HG02943 (cell line): ENCODE results near the gene PLPP1.
A peak's percentile ranks its signal among the peaks of the same experiment; 100 is the strongest.
"Not testable (repeated sequence)": the region's sequence is repeated elsewhere in the genome, so short reads cannot be mapped to it uniquely, and the experiment has no call there.

Experiments
- ATAC-seq: cut with Tn5 transposase; IDR thresholded peaks from one replicate; pipeline ENCODE4 v1.9.1; 2021; ENCODE audit warnings: mild to moderate bottlenecking, low read depth, moderate library complexity; ENCODE audit not compliant: unreplicated experiment

PLPP1 gene

DNA sequence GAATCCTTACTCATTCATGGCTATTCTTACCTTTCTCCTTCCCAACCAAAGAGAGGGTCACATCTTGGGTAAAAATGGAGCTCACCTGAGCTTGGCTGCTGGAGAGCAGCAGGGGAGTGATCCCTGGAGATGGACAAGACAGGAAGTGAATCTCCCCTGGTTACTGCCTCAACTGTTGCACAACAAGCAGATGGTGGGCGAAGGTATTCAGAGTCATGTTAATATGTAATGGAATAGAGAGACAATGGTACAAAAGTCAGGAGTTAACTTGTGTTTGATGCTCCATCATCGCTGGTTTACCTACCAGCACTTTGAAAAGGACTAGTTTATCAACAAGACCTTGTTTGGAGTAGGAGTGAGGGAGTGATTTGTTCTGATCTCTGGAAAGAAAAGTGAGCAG is 13.0 kb upstream of the PLPP1 start:
- ATAC-seq: no peak

DNA sequence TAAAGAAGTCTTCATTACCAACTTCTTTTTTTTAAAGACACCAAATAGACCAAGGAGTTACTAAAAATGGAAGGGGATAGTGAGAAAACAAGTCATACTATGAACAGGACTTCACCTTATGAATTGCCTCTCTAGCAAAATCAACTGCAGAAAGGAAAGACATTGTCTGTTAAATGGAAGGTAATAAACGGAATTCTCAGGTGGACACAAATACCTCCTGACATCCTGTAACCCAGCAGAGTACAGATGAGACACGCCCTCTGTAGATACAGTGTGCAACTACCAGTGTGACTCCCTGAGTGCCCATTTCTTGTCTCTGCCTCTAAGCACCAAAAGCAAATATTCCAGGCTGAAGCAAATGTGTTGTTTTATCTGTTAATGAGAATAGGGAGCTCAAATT is 12.2 kb upstream of the PLPP1 start:
- no peak for ATAC-seq

DNA sequence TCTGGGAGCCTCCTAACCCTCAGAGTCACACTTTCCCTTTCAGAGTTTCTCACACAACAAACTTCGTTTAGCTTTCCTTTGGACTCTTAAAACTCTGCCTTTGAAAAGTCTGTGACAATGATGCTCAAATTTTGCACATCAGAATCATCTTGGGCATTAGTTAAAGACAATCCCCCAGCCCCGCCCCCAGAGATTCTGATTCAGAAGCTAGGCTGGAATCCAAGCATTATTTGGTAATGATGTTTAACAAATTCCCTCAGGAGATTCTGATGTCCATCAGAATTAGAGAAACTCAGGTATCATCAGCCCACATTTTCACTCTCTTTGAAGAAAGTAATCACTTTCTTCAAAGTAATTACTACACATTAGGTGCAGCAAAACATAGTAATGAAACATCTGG is 9.6 kb upstream of the PLPP1 start:
- ATAC-seq: no peak

DNA sequence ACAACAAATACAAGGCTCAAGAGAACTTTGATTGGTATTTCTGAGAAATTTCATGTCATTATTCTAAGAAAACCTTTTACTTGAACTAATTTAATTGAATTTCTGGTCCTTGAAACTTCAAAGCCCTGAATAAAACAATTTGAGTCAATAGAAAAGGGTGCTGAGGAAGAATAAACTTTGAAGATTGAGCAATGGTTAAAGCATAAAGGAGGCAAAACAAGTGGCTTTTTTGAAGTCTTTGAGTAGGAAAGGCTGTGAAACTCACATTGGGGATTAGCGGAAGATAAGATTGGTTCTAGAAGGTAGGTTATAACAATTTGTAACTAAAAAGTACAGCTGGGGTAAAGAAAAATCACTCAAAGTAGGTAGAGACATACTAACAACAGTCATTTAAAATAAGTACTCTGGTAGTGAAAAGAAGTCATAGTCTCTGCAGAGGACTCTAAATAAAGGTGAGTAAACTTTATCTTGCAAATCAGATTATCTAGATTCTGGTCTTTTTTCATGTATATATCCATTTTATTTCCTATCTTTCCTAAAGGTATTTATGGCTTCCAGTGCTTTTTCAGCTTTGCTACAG is 6.4 kb upstream of the PLPP1 start:
- no peak for ATAC-seq

DNA sequence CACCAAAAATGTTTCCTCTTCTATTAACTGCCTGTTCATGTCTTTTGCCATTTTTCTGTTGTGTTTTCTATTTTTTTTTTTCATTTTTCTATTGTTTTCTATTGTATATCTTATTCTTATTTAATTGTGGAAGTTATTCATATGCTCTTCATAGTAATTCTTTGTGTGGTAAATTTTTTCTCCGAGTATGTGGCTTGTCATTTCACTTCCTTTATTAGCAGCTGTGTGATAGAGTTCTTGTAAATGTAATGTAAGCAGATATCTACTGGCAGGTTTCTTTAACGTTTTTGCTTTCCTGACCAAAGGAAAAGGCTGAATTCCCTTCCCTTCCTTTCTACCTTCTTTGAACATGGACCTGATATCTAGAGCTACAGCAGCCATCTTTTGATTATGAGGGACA is 5.8 kb upstream of the PLPP1 start:
- ATAC-seq: no peak

- no peak for ATAC-seq
Measured at GRCh38 chr5:55540024-55540423, 5.3 kb upstream of the PLPP1 start.

DNA sequence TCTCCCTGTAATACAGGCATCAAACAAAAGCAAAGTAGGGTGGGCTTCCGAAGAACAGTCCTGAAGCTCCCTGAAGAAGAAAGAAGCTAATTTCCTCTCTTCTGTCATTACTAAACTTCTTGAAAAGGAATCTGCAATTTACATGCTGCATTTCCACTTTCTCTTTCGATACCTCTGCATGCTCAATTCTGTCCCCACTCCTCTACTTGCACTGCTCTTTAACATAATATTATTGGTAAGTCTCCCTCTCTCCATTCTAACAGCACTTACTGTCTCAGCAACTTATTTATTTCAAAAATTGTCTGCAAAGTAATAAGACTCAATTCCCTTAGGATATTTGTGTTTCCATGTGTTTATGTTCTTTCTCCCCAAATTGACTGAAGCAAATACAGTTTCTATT is 3.9 kb upstream of the PLPP1 start:
- ATAC-seq: no peak

DNA sequence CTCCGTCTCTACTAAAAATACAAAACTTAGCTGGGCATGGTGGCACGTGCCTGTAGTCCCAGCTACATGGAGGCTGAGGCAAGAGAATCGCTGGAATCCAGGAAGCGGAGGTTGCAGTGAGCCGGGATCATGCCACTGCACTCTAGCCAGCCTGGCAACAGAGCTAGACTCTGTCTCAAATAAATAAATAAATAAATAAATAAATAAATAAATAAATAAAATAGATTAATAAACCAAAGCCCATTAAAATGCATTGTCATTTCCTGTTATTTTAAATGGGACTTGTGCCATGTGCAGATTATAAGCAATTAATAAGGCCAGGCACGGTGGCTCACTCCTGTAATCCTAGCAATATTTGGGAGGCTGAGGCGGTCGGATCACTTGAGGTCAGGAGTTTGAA is 2.6 kb upstream of the PLPP1 start:
- not testable (repeated sequence) for ATAC-seq

DNA sequence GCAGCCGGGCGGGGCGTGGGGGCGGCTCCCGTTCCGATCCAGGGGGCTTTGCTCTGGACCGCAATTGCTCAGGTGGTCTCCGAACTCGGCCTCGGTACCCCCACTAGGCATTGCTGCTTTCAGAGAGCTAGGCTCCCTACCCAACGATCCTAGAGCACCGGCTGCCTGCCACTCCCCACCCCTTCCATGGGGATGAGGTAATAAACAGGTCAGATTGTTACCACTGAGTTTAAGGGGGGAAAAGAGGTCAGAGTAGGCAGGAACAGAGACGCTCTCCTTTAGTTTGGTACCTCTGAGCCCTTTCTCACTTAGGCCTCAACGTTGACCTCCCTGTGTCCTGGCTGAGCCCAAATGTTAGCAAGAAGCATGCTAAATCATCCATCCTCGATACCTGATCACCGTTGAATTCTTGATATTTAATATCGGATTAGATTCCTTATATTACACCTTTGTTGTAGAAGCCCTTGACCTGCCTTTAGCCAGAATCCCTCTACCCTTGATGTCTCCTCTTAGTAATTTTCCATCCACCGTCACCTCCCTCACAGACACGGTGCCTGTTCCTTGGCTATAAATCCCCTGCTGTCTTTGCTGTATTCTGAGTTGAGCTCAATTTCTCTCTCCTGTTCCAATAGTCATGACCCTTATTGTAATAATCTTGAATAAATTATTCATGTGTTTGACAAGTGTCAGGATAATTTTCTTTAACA is 588 bp upstream of the PLPP1 start:
- ATAC-seq: peak; percentile 8

GRCh38 chr5:55533521-55534435 is 986 bp downstream of the PLPP1 start:
- peak; percentile 52 for ATAC-seq

DNA sequence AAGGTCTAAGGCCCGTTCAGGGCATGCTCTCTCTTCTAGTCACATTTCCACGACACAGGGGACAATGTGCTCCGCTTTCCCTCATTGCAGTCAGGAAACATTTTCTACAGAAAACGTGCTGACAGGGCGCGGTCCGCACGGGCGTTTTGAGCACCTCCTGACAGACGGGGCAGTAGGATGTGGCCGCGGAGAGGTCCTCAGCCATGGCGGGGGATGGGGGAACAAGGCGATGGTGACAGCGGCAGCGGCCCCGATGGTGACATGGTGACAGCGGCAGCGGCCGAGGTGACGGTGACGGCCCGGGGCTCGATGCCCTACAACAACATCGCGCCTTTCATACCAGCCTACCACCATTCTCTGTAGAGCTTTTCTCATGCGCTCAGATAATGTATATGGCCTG is 4.1 kb downstream of the PLPP1 start:
- no peak for ATAC-seq

- ATAC-seq: no peak
Measured at GRCh38 chr5:55524816-55525215, 9.9 kb downstream of the PLPP1 start.

GRCh38 chr5:55523293-55523692 is 11.5 kb downstream of the PLPP1 start:
- ATAC-seq: no peak

DNA sequence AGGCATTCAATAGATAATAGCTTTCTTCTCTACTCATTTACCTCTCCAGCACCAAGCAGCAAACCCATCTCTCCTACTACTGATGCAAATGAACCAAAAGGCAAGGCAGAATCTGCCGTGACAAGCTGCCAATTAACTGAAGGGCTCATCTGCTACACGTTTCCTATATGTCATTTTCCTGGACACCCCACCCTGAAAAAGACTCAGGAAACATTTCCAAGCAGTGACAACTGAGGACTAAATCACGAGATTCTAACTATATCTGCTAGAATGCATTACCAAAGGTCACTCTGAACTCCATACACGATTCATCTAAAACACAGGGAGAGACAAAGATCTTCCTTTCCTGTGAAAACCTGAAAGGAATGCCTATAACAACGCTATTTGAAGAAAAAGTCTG is 12.9 kb downstream of the PLPP1 start:
- ATAC-seq: no peak

DNA sequence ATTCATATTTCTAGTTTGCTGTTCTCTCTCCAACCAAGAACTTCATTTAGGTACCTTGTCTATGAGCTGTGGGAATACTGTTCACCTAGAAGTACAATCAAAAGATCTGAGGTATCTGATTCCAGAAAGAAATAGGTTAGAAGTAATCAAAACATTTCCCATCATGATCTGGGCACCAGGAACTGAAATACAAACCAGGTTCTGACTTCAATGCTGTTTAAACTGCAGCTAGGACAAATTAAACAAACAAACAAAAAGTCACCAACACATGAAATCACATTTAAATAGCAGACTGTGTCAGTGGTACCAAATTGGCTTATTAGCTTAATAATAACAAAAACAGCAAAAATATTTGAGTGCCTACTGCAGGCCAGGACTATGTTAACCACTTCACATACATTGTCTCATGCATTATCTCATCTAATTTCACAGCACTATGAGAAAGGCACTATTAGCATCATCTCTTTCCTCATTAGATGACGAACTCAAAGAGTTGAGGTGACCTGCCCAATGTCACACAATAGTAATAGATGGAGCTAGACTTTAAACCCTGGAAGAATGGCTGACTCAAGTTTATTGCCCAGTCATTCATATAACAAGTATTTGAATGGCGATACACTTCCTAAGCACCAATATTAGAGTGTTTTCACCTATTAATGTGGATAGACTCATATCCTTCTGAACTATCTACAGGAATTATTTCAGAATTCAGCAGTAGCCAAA is 14.5 kb downstream of the PLPP1 start:
- ATAC-seq: no peak

- no peak for ATAC-seq
Measured at GRCh38 chr5:55518831-55519390, 15.9 kb downstream of the PLPP1 start.

DNA sequence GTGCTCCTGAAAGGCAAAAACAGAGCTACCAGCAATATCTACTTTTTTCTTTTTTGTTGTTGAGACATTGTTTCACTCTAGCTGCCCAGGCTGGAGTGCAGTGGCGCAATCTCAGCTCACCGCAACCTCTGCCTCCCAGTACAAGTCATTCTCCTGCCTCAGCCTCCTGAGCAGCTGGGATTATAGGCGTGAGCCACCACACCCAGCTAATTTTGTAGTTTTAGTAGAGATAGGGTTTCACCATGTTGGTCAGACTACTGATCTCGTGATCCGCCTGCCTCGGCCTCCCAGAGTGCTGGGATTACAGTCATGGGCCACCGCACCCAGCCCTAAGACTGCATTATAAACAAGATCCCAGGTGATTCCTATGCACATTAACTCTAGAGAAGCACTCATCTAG is 17.0 kb downstream of the PLPP1 start:
- no peak for ATAC-seq

GRCh38 chr5:55511010-55511409 is 23.8 kb downstream of the PLPP1 start:
- no peak for ATAC-seq

- no peak for ATAC-seq
Measured at GRCh38 chr5:55510523-55510880, 24.3 kb downstream of the PLPP1 start.

DNA sequence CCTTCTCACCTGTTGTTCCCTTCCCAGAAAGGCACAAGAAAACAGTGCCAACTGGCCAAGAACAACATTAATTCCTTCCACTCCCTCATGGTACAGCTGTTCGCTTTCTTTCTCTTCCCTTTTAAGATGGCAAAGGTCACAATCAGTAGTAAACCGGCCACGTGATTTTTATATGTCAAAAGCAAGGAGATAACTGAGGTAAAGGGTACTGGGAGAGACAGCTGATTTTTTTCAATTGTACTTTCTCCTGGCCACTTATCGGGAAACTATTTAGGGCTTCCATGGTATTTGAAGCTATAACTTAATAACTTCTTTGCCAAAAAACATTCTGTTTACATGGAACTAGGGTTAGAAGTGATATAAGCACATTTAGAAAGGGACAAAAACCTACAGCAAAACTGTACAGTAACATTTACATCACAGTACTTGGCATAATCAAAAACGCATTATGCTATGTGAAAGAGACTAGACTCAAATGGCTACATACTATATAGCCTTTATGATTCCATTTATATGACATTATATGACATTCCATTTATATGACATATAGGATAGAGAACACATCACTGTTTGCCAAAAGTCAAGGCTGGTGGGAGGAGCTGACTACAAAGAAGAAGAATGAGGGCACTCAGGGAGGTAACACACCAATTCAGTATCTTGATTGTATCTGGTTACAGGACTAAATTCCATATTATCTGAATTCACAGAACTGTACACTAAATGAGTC is 24.8 kb downstream of the PLPP1 start:
- ATAC-seq: no peak
